Body of pancreas (tissue), 4 donors: ENCODE measurements around the gene PIK3IP1. TPM values are rescaled to one million over a fixed set of nuclear protein-coding genes. Genes with fewer than 3 reads are reported as not detected.

ENCODE experiments used
- ATAC-seq: fragments of 150-250 bp; one replicate; pipeline ENCODE4 v1.9.1; 2016
- DNase-seq, 4 donors: peaks; one replicate each; pipeline ENCODE4 v3.0.0-alpha.2; 2019
- H3K27ac ChIP-seq, 4 donors: fragments of 200-600 bp; sonication (generic); 1 replicate in 3 of 4; 2 replicates in 1 of 4; pipeline versions ENCODE4 v1.5.1 to v1.6.1; 2016 to 2019; ENCODE audit warnings: mild to moderate bottlenecking in 1 of 4, mixed read lengths in 1 of 4, moderate library complexity in 1 of 4
- H3K27me3 ChIP-seq, 2 donors: fragments of 200-600 bp; sonication (generic); one replicate each; pipeline ENCODE4 v1.6.0; 2016; ENCODE audit warnings: mild to moderate bottlenecking in 1 of 2
- H3K36me3 ChIP-seq, 2 donors: fragments of 200-600 bp; sonication (generic); replicated peaks in 1 of 2; 2 replicates each; pipeline ENCODE4 v1.5.1; 2016; ENCODE audit warnings: low read depth in 2 of 2; ENCODE audit not compliant: insufficient read depth in 1 of 2
- H3K4me1 ChIP-seq: fragments of 200-600 bp; sonication (generic); one replicate; pipeline ENCODE4 v1.6.0; 2016
- H3K4me3 ChIP-seq, 2 donors: fragments of 200-600 bp; sonication (generic); 1 replicate in 1 of 2; 2 replicates in 1 of 2; pipeline ENCODE4 v1.5.1; 2016 to 2019
- H3K9me3 ChIP-seq, 3 donors: fragments of 200-600 bp; sonication (generic); 1 replicate in 2 of 3; 2 replicates in 1 of 3; pipeline ENCODE4 v1.5.1; 2016
- CTCF ChIP-seq, 7 experiments: fragments of 450-650 bp in 4 of 7; fragments of 200-600 bp in 3 of 7; sonication (generic) in 3 of 7; IDR thresholded peaks; one replicate each; pipeline ENCODE4 v1.5.1; 2016 to 2019; ENCODE audit warnings: antibody characterized with exemption in 7 of 7
- POLR2A ChIP-seq, 3 donors: fragments of 450-650 bp; IDR thresholded peaks; one replicate each; pipeline ENCODE4 v1.6.1; 2016; ENCODE audit warnings: antibody characterized with exemption in 3 of 3, mild to moderate bottlenecking in 2 of 3
- WGBS, 2 donors: methylation state at CpG; one replicate each; pipeline ENCODE4 v1.1.5; 2017; 5-methylcytosine and 5-hydroxymethylcytosine counted together
- intact Hi-C: fragments of 100-400 bp; cut with DNase I; formaldehyde crosslinking; loops from one replicate; pipeline ENCODE4 v1.15.1; 2023
- total RNA-seq, 2 donors: library from RNA; depleted of rRNA; stranded (reverse); fragments of >200 nt; gene quantifications; one replicate each; pipeline ENCODE4 v1.1.0, GENCODE V29; 2016

The PIK3IP1 gene
- total RNA-seq, 2 donors from 2014 or later = 5.6 to 18.9 TPM

GRCh38 chr22:31329453-31330215 lies 37.3 kb upstream of the PIK3IP1 start:
- ATAC-seq (no peak), DNase-seq (no peak)
- Histone ChIP-seq H3K27ac (no peak overlapping the region), H3K27me3 (no peaks in the 10 kb centered on the region), H3K36me3 (peaks cover 0 to 23% of the 10 kb centered on the region in 2 donors), H3K4me1 (no peaks in the 10 kb centered on the region), H3K4me3 (no peak overlapping the region), H3K9me3 (no peaks in the 10 kb centered on the region)
- intact Hi-C loops = no loop called here
- TF ChIP-seq POLR2A (IDR thresholded peaks at IDR 0.05) = no peak
- TF ChIP-seq CTCF (IDR thresholded peaks at IDR 0.05) = no peak
- 78 to 83% methylated on average over 8 to 9 of the region's 9 CpGs for WGBS, 2 donors

- Histone ChIP-seq H3K27ac (no peak overlapping the region), H3K4me1 (no peaks in the 10 kb centered on the region), H3K9me3 (no peaks in the 10 kb centered on the region), H3K36me3 (peaks cover 0 to 19% of the 10 kb centered on the region in 2 donors), H3K4me3 (no peak overlapping the region), H3K27me3 (no peaks in the 10 kb centered on the region)
- ATAC-seq (no peak), DNase-seq (no peak)
- 83 to 86% methylated on average over 4 of the region's 4 CpGs for WGBS, 2 donors
- intact Hi-C loops = no loop called here
- TF ChIP-seq CTCF (IDR thresholded peaks at IDR 0.05) (no peak), POLR2A (IDR thresholded peaks at IDR 0.05) (no peak)
These were observed 36.7 kb upstream of the PIK3IP1 start for GRCh38 chr22:31329029-31329428.

- Histone ChIP-seq H3K27ac (no peak overlapping the region), H3K4me1 (no peaks in the 10 kb centered on the region), H3K4me3 (no peak overlapping the region), H3K36me3 (peaks cover 0 to 19% of the 10 kb centered on the region in 2 donors), H3K27me3 (no peaks in the 10 kb centered on the region), H3K9me3 (no peaks in the 10 kb centered on the region)
- no peak for TF ChIP-seq POLR2A (IDR thresholded peaks at IDR 0.05)
- no peak for TF ChIP-seq CTCF (IDR thresholded peaks at IDR 0.05)
- no peak for DNase-seq
- intact Hi-C loops = no loop called here
- 89 to 95% methylated on average over 10 to 13 of the region's 13 CpGs for WGBS, 2 donors
- no peak for ATAC-seq
These were observed 36.3 kb upstream of the PIK3IP1 start for GRCh38 chr22:31328544-31328960.

GRCh38 chr22:31327806-31328543 lies 35.7 kb upstream of the PIK3IP1 start:
- no peak for TF ChIP-seq POLR2A (IDR thresholded peaks at IDR 0.05)
- TF ChIP-seq CTCF (IDR thresholded peaks at IDR 0.05) = no peak

More at GRCh38 chr22:31327806-31328543, 35.7 kb upstream of the PIK3IP1 start:
- Histone ChIP-seq H3K27me3 (no peaks in the 10 kb centered on the region), H3K27ac (no peak overlapping the region), H3K4me1 (no peaks in the 10 kb centered on the region), H3K9me3 (no peaks in the 10 kb centered on the region), H3K4me3 (no peak overlapping the region), H3K36me3 (peaks cover 0 to 19% of the 10 kb centered on the region in 2 donors)
- ATAC-seq = no peak
- intact Hi-C loops = no loop called here
- no peak for DNase-seq
- 87 to 93% methylated on average over 7 to 9 of the region's 9 CpGs for WGBS, 2 donors
